ENCODE measurements around the gene GPR84.

The GPR84 gene

DNA sequence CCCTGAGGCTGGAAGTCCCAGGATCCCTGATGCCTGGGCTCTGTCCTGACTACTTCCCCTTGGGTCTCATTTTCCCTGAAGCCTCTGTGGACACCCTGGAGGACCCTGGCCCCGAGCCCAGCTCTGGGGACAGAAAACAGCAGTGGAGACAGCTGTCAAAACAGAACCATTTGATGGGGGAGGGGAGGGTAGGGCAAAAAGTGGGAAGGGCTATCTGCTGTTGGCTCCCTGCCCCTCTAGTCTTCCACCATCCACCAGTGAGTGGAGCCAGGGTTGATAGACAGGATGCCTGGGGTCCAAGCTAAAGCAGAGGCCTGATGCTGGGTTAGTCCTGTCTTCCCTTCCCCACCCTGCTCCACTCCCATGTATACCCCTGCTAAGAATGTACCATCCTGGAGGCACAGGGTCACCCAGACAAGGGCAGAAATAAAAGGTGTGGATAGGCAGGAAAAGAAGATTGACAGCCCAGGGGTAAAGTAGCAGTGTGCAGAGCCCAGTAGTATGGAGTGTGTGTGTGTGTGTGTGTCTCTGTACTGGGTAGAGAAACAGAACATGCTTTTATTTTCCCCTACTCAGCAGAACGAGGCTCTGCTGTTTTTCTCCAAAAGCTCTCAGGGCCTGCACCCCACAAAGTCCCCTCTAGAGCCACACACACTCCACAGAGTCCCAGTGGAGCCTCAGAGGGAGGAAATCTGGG lies 10.4 kb upstream of the GPR84 start:
- DNase-seq (ENCODE audit: low read depth), result no peak
- TF ChIP-seq, protein P1, sequence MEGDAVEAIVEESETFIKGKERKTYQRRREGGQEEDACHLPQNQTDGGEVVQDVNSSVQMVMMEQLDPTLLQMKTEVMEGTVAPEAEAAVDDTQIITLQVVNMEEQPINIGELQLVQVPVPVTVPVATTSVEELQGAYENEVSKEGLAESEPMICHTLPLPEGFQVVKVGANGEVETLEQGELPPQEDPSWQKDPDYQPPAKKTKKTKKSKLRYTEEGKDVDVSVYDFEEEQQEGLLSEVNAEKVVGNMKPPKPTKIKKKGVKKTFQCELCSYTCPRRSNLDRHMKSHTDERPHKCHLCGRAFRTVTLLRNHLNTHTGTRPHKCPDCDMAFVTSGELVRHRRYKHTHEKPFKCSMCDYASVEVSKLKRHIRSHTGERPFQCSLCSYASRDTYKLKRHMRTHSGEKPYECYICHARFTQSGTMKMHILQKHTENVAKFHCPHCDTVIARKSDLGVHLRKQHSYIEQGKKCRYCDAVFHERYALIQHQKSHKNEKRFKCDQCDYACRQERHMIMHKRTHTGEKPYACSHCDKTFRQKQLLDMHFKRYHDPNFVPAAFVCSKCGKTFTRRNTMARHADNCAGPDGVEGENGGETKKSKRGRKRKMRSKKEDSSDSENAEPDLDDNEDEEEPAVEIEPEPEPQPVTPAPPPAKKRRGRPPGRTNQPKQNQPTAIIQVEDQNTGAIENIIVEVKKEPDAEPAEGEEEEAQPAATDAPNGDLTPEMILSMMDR (IDR thresholded peaks at IDR 0.05; ENCODE audit: control insufficient read depth, insufficient read depth, low read depth, low read length, missing control alignments), result no peak
- no peak overlapping the region for H3K4me3 ChIP-seq (ENCODE audit: control insufficient read depth, low read depth, low read length)

DNA sequence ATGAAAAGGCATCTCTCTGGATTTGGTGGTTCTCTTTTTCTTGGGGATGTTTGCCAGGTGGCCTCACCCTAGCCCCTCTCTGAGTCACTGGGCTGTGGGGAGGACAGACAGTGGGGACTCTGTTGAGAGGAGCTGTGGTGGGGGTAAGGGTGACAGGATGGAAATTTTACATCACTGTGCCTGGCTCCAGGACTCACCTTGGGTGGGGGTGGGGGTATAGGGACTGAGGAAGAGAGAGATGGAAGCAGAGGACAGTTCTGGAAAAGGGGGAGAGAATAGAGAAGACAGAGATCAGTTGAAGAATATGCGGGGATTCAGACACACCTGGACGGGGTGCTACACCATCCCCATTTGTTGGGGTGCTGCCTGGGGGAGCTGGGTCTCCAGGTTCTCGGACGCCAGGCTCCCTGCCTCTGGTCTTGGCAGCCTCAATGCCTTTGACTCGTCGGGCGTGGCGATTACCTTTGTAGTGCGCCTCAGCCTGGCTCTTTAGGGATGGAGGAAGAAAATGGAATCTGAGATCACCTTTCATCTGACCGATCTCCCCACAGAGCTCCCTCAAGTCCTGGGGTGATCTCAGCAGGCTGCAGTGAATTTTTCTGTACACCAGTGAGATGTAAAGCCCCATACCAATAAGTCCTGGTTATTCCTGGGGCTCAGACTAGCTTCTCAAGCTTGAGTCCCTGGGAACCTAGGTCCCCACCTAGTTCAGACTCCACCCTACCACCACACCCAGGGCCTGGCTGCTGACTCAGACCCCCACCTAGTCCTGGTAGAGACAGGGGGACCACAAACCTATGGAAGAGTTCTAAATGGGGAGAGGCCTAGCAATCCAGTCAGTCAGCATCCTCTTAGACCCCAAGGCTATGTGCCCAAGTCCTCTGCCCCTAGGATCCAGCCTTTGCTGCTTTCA lies 9.6 kb upstream of the GPR84 start:
- H3K4me3 ChIP-seq (ENCODE audit: control insufficient read depth, low read depth, low read length), result no peak overlapping the region
- no peak for DNase-seq (ENCODE audit: low read depth)
- TF ChIP-seq, protein P1 (IDR thresholded peaks at IDR 0.05; ENCODE audit: control insufficient read depth, insufficient read depth, low read depth, low read length, missing control alignments), result no peak

DNA sequence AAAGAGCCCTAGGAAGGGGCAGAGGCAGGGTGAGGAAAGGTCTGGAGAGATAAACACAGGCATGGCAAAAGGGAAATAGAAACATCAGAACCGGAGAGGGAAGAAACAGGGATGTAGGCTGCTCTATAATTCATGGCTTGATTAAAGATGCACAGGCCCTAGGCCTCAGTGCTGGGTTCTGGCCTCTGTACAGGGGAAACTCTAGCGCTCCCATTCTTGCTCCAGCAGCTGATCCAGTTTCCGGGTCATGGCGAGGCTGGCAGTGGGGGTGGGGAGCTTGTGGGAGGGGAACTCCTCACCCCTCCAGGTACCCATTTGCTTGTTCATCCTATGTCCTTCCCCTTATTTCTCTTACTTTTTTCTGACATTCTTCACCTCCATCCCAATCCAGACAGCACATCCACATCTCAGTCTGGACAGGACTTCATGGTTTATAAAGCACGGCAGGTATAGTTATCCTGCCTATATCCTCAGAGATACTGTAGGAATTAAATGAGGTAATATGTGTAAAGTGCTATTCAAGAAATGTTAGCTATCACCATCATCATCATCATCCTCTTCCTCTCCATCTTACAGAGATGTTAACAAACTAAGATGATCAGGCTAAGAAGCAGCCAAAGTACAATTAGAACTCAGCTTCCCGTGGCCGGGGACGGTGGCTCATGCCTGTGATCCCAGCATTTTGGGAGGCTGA lies 8.0 kb upstream of the GPR84 start:
- H3K4me3 ChIP-seq (ENCODE audit: control insufficient read depth, low read depth, low read length), result no peak overlapping the region
- TF ChIP-seq, protein P1 (IDR thresholded peaks at IDR 0.05; ENCODE audit: control insufficient read depth, insufficient read depth, low read depth, low read length, missing control alignments), result no peak
- no peak for DNase-seq (ENCODE audit: low read depth)

DNA sequence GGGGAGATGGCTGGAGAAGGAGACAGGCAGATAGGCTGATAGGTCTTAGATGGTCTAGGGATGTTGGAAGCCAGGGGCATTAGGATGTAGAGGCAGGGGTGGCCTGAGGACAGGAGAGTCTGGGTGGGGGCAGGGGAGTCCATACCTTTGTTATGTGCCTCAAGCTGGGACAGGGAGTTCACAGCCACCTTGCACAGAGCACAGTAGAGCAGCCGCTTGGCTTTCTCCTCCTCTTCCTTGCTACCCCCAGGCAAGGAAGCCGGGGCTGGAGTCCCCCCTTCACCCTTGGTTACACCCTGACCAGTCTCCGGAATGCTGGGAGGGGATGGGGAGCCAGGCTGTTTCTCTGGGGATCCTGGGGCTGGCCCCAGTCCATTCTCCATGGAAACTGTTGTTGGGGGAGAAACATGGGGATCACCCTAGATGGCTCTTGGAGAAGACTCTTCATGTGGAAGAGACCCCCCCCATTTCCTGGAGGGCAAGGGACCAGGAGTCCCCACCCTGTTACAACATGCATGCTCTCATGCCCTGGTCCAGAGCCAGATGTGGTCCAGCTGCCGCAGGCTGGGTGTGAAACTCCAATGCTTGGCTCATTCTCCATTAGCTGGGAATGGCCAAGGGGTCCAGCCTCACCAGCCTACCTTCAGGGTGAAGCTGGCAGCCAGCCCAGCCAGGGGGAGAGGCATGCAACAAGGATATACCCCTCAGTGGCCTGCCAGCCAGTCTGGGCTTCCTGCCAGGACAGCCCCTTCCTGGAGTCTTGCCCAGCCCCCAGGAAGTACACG lies 7.2 kb upstream of the GPR84 start:
- no peak for DNase-seq (ENCODE audit: low read depth)
- TF ChIP-seq, protein P1 (IDR thresholded peaks at IDR 0.05; ENCODE audit: control insufficient read depth, insufficient read depth, low read depth, low read length, missing control alignments), result no peak

DNA sequence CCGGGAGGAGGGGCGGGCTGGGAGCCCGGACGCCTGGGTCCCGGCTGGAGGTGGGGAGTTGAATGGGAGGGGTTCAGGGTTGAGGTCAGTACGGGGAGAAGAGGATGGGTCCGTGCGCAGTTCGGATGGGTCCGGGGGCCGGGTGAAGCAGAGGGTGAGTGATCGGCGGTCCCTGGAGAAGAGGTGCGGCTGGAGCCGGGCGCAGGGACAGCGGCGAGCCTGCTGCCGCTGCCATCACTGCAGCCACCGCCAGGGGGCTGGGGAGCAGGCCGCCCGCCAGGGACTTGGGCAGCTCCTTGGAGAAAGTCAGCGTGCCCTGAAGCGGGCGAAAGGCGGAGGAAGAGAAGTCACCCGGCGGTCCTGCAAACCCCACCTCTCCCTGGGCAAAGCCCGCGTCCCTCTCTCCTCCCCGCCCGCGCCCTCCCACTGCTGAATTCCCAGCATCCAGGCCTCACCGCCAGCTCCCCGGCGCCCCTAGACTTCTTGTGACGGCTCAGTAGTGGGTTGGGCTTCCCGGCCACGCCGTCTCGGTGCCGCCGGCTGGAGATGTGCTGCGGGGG lies 6.0 kb upstream of the GPR84 start:
- H3K4me3 ChIP-seq (ENCODE audit: control insufficient read depth, low read depth, low read length), result peak overlapping the region; percentile 51
- TF ChIP-seq, protein P1 (IDR thresholded peaks at IDR 0.05; ENCODE audit: control insufficient read depth, insufficient read depth, low read depth, low read length, missing control alignments), result peak; percentile 91
- peak; percentile 48 for DNase-seq (ENCODE audit: low read depth)

More for the DNA sequence above, 7.2 kb upstream of the GPR84 start:
- H3K4me3 ChIP-seq (ENCODE audit: control insufficient read depth, low read depth, low read length), result no peak overlapping the region
